GM12878 (cell line): ENCODE measurements around the gene TMEM89.

Experiments
- CREB1 ChIP-seq: IDR thresholded peaks from 2 replicates; pipeline ENCODE4 v1.6.1; 2012; ENCODE audit warnings: low read depth, mild to moderate bottlenecking, inconsistent platforms
- CTCF ChIP-seq, 3 experiments: IDR thresholded peaks in 2 of 3; conservative IDR thresholded peaks in 1 of 3; 2 replicates each; pipeline ENCODE4 v1.5.1; 2011; ENCODE audit warnings: low read depth in 3 of 3, low read length in 3 of 3, mild to moderate bottlenecking in 3 of 3, control low read depth in 2 of 3, moderate library complexity in 2 of 3, inconsistent platforms in 1 of 3, mixed read lengths in 1 of 3; ENCODE audit not compliant: control insufficient read depth in 2 of 3, insufficient read depth in 1 of 3; ENCODE audit errors: extremely low read depth in 1 of 3
- GABPA ChIP-seq: IDR thresholded peaks from 2 replicates; pipeline ENCODE4 v1.6.1; 2014; ENCODE audit warnings: antibody characterized with exemption, low read depth, mild to moderate bottlenecking, inconsistent platforms
- MAX ChIP-seq: IDR thresholded peaks from 2 replicates; pipeline ENCODE4 v1.6.1; 2012; ENCODE audit warnings: low read depth, low read length, improper control_type of control experiment
- POLR2A ChIP-seq: IDR thresholded peaks from 2 replicates; pipeline ENCODE4 v1.6.1; 2011; ENCODE audit warnings: low read depth, mild to moderate bottlenecking, low read length
- POLR2AphosphoS5 ChIP-seq: IDR thresholded peaks from 2 replicates; pipeline ENCODE4 v1.6.1; 2011; ENCODE audit warnings: mild to moderate bottlenecking, low read length, inconsistent platforms

- no peak for TF ChIP-seq MAX
- no peak for TF ChIP-seq POLR2A
- no peak for TF ChIP-seq CTCF (IDR thresholded peaks at IDR 0.05 in 2 of 3, conservative IDR thresholded peaks at IDR 0.05 in 1 of 3; ENCODE audit: control insufficient read depth in 2 of 3, extremely low read depth in 1 of 3, insufficient read depth in 1 of 3, low read depth in 3 of 3, low read length in 3 of 3)
- no peak for TF ChIP-seq CREB1
- no peak for TF ChIP-seq GABPA
- no peak for TF ChIP-seq POLR2AphosphoS5
Measured at GRCh38 chr3:48629894-48630293, 8.3 kb upstream of the TMEM89 start.
